ENCODE results near the gene CCDC148. TPM values are rescaled to one million over a fixed set of nuclear protein-coding genes. Genes with fewer than 3 reads are reported as not detected.
"Not testable (repeated sequence)": the region's sequence is repeated elsewhere in the genome, so short reads cannot be mapped to it uniquely, and the experiment has no call there.

CCDC148 gene
- total and polyA plus RNA-seq, 10 of the 15 experiments (the other 5 are each of a cell fraction or from before 2014, with no cell fraction given) = 0.07 to 0.30 (median 0.18) TPM; not detected in 7

DNA sequence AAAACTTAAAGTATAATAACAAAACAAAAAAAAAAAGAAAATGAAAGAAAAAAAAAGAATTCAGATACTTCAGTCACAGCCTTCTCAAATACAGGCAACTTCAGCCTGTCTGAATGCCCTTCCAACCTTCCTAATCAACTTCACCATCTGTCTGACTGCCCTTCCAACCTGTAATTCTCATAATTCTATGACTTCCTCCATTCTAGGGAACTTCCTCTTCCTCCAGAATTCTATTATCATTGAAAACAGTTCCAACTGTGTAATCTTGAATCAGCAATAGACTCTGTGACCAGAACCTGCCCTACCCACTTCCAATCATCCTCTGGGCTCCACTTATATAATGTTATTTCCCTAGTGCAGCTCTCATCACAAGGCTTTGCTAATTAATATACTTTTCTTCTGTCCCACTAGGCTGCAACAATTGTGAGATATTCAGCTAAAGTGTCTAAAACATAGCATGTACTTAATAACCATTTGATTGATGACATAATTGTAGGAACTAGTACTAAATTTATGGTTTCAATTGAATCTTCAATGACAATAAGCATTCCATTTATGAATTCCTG, 227.5 kb downstream of the CCDC148 start:
- no TSS peak for BruUV-seq (replicated peaks)
- ChIA-PET POLR2A (no interaction called here), RAD21 (ENCODE audit: unreplicated experiment) (no interaction called here)

DNA sequence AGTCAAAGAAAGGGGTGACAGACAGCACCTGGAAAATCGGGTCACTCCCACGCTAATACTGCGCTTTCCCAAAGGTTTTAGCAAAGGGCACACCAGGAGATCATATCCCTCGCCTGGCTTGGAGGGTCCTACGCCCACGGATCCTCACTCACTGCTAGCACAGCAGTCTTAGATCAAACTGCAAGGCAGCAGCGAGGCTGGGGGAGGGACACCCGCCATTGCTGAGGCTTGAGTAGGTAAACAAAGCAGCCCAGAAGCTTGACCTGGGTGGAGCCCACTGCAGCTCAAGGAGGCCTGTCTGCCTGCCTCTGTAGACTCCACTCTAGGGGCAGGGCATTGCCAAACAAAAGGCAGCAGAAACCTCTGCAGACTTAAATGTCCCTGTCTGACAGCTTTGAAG, 233.5 kb downstream of the CCDC148 start:
- WGBS (ENCODE audit: insufficient coverage, insufficient replicate concordance, low lambda C conversion rate, missing lambda C conversion rate) = 38% methylated on average over 8 of the region's 8 CpGs
- DNase-seq (ENCODE audit: low read depth, low spot score); CTCF ChIA-PET; SMC1A ChIA-PET (ENCODE audit: uncharacterized antibody, unreplicated experiment); in situ Hi-C loops (cut with MboI); H3K79me2 ChIP-seq (ENCODE audit: control insufficient read depth, insufficient read depth, low read length); H3K9me3 ChIP-seq (replicated peaks; ENCODE audit: control insufficient read depth, insufficient read depth, low read length); FAIRE-seq; intact Hi-C loops (cut with micrococcal nuclease; ENCODE audit: unreplicated experiment); H3K4me3 ChIP-seq; H3K27ac ChIP-seq (ENCODE audit: control insufficient read depth, insufficient read depth); RAD21 ChIA-PET (ENCODE audit: unreplicated experiment); H3K4me1 ChIP-seq (ENCODE audit: control insufficient read depth, insufficient read depth, low read length); H3K9ac ChIP-seq (ENCODE audit: control insufficient read depth, insufficient read depth, low read length); BruUV-seq (replicated peaks); ATAC-seq; H3K4me2 ChIP-seq (ENCODE audit: control insufficient read depth, insufficient read depth); H2AFZ ChIP-seq (ENCODE audit: control insufficient read depth, low read depth, low read length); H4K20me1 ChIP-seq (ENCODE audit: control insufficient read depth, insufficient read depth); H3K36me3 ChIP-seq (ENCODE audit: control insufficient read depth in 2 of 2, insufficient read depth in 2 of 2, low read length in 1 of 2); H3K27me3 ChIP-seq (replicated peaks in 1 of 2; ENCODE audit: control insufficient read depth in 2 of 2, insufficient read depth in 2 of 2, low read length in 1 of 2): not testable (repeated sequence)
- POLR2A ChIA-PET = interaction anchor here (0.6 kb wide), 1 partner anchor 970 kb away, joined by 5 read pairs; no protein-coding TSS in a partner anchor

More for the DNA sequence above, 227.5 kb downstream of the CCDC148 start:
- intact Hi-C loops (cut with micrococcal nuclease; ENCODE audit: unreplicated experiment) (no loop called here), in situ Hi-C loops (cut with MboI) (no loop called here)
- H3K4me3 ChIP-seq = no peak overlapping the region
- no peak overlapping the region for H2AFZ ChIP-seq (ENCODE audit: control insufficient read depth, low read depth, low read length)
- no peak overlapping the region for H3K9ac ChIP-seq (ENCODE audit: control insufficient read depth, insufficient read depth, low read length)
- no peaks in the 10 kb centered on the region for H3K27me3 ChIP-seq (replicated peaks in 1 of 2; ENCODE audit: control insufficient read depth in 2 of 2, insufficient read depth in 2 of 2, low read length in 1 of 2)
- ChIA-PET CTCF (no interaction called here), SMC1A (ENCODE audit: uncharacterized antibody, unreplicated experiment) (interaction anchor here (0.7 kb wide), 1 partner anchor 14 kb away, joined by 3 read pairs; no protein-coding TSS in a partner anchor)
- TF ChIP-seq ZZZ3 (IDR thresholded peaks at IDR 0.05; ENCODE audit: control insufficient read depth, insufficient read length, low read depth) (no peak), FOS (IDR thresholded peaks at IDR 0.05; ENCODE audit: borderline replicate concordance, extremely low read depth, insufficient read length) (no peak)
- H4K20me1 ChIP-seq (ENCODE audit: control insufficient read depth, insufficient read depth) = no peaks in the 10 kb centered on the region
- no peaks in the 10 kb centered on the region for H3K4me1 ChIP-seq (ENCODE audit: control insufficient read depth, insufficient read depth, low read length)
- ATAC-seq (no peak), DNase-seq (ENCODE audit: low read depth, low spot score) (no peak), FAIRE-seq (no peak)
- H3K4me2 ChIP-seq (ENCODE audit: control insufficient read depth, insufficient read depth) = no peak overlapping the region
- no peaks in the 10 kb centered on the region for H3K9me3 ChIP-seq (replicated peaks; ENCODE audit: control insufficient read depth, insufficient read depth, low read length)
- no peaks in the 10 kb centered on the region for H3K79me2 ChIP-seq (ENCODE audit: control insufficient read depth, insufficient read depth, low read length)
- H3K27ac ChIP-seq (ENCODE audit: control insufficient read depth, insufficient read depth) = no peak overlapping the region
- H3K36me3 ChIP-seq (ENCODE audit: control insufficient read depth in 2 of 2, insufficient read depth in 2 of 2, low read length in 1 of 2) = no peaks in the 10 kb centered on the region
